Neural cell (in vitro differentiated cells): ENCODE results near the gene MXD1. TPM values are rescaled to one million over a fixed set of nuclear protein-coding genes. Genes with fewer than 3 reads are reported as not detected.

Experiments used
- H2AFZ ChIP-seq: fragments of 200-600, 300-800 bp; sonication (generic), shearing (Covaris generic); 2 replicates; pipeline ENCODE4 v1.6.0; 2014; ENCODE audit warnings: low read depth, mild to moderate bottlenecking, antibody characterized with exemption, low read length, moderate library complexity
- H3F3A ChIP-seq: fragments of 200-600 bp; shearing (Covaris generic); 2 replicates; pipeline ENCODE4 v1.6.1; 2016; ENCODE audit warnings: mild to moderate bottlenecking, moderate library complexity, mixed read lengths, antibody characterized with exemption, low read length; ENCODE audit not compliant: insufficient read depth, poor library complexity, severe bottlenecking
- H3K27ac ChIP-seq: fragments of 200-600, 300-800 bp; sonication (generic), shearing (Covaris generic); 2 replicates; pipeline ENCODE4 v1.5.1; 2014; ENCODE audit warnings: mild to moderate bottlenecking, low read length, moderate library complexity
- H3K27me3 ChIP-seq: fragments of 300-800, 200-600 bp; sonication (generic), shearing (Covaris generic); 2 replicates; pipeline ENCODE4 v1.6.0; 2014; ENCODE audit warnings: mild to moderate bottlenecking, low read depth, low read length, moderate library complexity; ENCODE audit not compliant: insufficient read depth
- H3K36me3 ChIP-seq: fragments of 300-800, 200-600 bp; sonication (generic), shearing (Covaris generic); 2 replicates; pipeline ENCODE4 v1.5.1; 2014; ENCODE audit warnings: mild to moderate bottlenecking, antibody characterized with exemption, low read length, moderate library complexity; ENCODE audit not compliant: insufficient read depth
- H3K4me2 ChIP-seq: fragments of 300-800, 200-600 bp; sonication (generic), shearing (Covaris generic); 2 replicates; pipeline ENCODE4 v1.6.0; 2014; ENCODE audit warnings: mild to moderate bottlenecking, low read length
- H3K4me3 ChIP-seq: fragments of 300-800, 200-600 bp; sonication (generic), shearing (Covaris generic); 2 replicates; pipeline ENCODE4 v1.5.1; 2014; ENCODE audit warnings: mild to moderate bottlenecking, low read length, moderate library complexity
- H3K79me2 ChIP-seq: fragments of 200-600 bp; shearing (Covaris generic); replicated peaks from 2 replicates; pipeline ENCODE4 v1.6.0; 2014; ENCODE audit warnings: mild to moderate bottlenecking, low read length, moderate library complexity; ENCODE audit not compliant: insufficient read depth
- H3K9ac ChIP-seq: fragments of 300-800, 200-600 bp; sonication (generic), shearing (Covaris generic); 2 replicates; pipeline ENCODE4 v1.6.1; 2016; ENCODE audit warnings: mild to moderate bottlenecking, low read length, mixed read lengths
- H3K9me2 ChIP-seq: fragments of 200-600 bp; shearing (Covaris generic); 2 replicates; pipeline ENCODE4 v1.6.1; 2016; ENCODE audit warnings: mild to moderate bottlenecking, low read length, mixed read lengths; ENCODE audit not compliant: insufficient read depth
- H3K9me3 ChIP-seq: fragments of 200-600, 300-800 bp; sonication (generic), shearing (Covaris generic); 2 replicates; pipeline ENCODE4 v1.6.1; 2016; ENCODE audit warnings: mild to moderate bottlenecking, mixed run types, low read length, moderate library complexity, mixed read lengths
- H4K20me1 ChIP-seq: fragments of 200-600 bp; shearing (Covaris generic); 2 replicates; pipeline ENCODE4 v1.6.1; 2016; ENCODE audit warnings: mild to moderate bottlenecking, mixed run types; ENCODE audit not compliant: insufficient read depth
- EP300 ChIP-seq: fragments of 450-650 bp; conservative IDR thresholded peaks from 2 replicates; pipeline ENCODE4 v1.6.1; 2014; ENCODE audit warnings: antibody characterized with exemption, mild to moderate bottlenecking, moderate library complexity; ENCODE audit not compliant: poor library complexity, severe bottlenecking
- EZH2 ChIP-seq: fragments of 200-600, 300-800 bp; shearing (Covaris generic), sonication (generic); IDR thresholded peaks from 2 replicates; pipeline ENCODE4 v1.6.1; 2014; ENCODE audit warnings: antibody characterized with exemption, low read length, borderline replicate concordance, mild to moderate bottlenecking; ENCODE audit not compliant: insufficient read depth, poor library complexity, severe bottlenecking
- MXI1 ChIP-seq: fragments of 450-650 bp; conservative IDR thresholded peaks from 2 replicates; pipeline ENCODE4 v1.6.1; 2014; ENCODE audit warnings: antibody characterized with exemption, mild to moderate bottlenecking; ENCODE audit not compliant: poor library complexity, severe bottlenecking
- POLR2AphosphoS5 ChIP-seq: IDR thresholded peaks from 2 replicates; pipeline ENCODE4 v1.6.1; 2012
- RAD21 ChIP-seq: fragments of 450-650 bp; conservative IDR thresholded peaks from 2 replicates; pipeline ENCODE4 v1.6.1; 2014; ENCODE audit warnings: antibody characterized with exemption, mild to moderate bottlenecking, moderate library complexity
- REST ChIP-seq: IDR thresholded peaks from 2 replicates; pipeline ENCODE4 v1.6.1; 2012; ENCODE audit warnings: borderline replicate concordance
- SMC3 ChIP-seq: fragments of 450-650 bp; conservative IDR thresholded peaks from 2 replicates; pipeline ENCODE4 v1.6.1; 2014; ENCODE audit warnings: antibody characterized with exemption, mild to moderate bottlenecking, moderate library complexity; ENCODE audit not compliant: poor library complexity
- TAF1 ChIP-seq: IDR thresholded peaks from 2 replicates; pipeline ENCODE4 v1.6.1; 2012; ENCODE audit warnings: low read depth
- polyA plus RNA-seq: library from polyadenylated mRNA; depleted of rRNA; stranded (reverse); fragments of >200 nt; gene quantifications from 2 replicates; pipeline ENCODE4 v1.2.3, GENCODE V29; 2014
- TF ChIP-seq, protein P1 (sequence below): fragments of 450-650 bp; IDR thresholded peaks from 2 replicates; pipeline ENCODE4 v1.5.1; 2014; ENCODE audit warnings: antibody characterized with exemption, mild to moderate bottlenecking, moderate library complexity; ENCODE audit not compliant: poor library complexity, severe bottlenecking

The MXD1 gene
- polyA plus RNA-seq, 1 donor from 2014 or later = 16.4 TPM

DNA sequence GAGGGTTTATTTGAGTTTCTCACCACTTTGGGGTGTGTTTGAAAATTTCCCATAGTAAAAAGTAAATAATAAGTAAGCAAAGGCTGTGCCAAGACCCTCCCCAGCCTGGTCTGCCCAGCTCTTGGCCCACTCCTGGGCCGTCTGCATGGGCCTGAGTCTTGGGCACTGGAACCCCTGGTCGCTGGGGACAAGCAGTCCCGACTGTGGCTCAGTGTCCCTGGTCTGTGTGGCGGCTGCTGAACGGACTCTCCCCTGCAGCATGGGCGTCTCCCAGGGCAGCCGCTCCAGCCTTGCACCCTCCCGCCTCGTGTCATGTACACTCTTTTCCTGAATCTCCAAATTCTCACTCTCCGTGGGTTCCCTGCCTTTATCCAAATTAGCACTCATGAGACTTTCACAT lies 53.7 kb downstream of the MXD1 start:
- Histone ChIP-seq H3K9ac (no peak overlapping the region), H3K79me2 (no peaks in the 10 kb centered on the region), H3K9me2 (no peaks in the 10 kb centered on the region), H3K9me3 (no peaks in the 10 kb centered on the region), H2AFZ (no peak overlapping the region), H3K4me3 (no peak overlapping the region), H3K36me3 (no peaks in the 10 kb centered on the region), H3K4me2 (no peak overlapping the region), H4K20me1 (no peaks in the 10 kb centered on the region), H3K27ac (no peak overlapping the region), H3F3A (no peaks in the 10 kb centered on the region), H3K27me3 (no peaks in the 10 kb centered on the region)
- TF ChIP-seq EP300 = no peak
- no peak for TF ChIP-seq RAD21
- TF ChIP-seq, protein P1, sequence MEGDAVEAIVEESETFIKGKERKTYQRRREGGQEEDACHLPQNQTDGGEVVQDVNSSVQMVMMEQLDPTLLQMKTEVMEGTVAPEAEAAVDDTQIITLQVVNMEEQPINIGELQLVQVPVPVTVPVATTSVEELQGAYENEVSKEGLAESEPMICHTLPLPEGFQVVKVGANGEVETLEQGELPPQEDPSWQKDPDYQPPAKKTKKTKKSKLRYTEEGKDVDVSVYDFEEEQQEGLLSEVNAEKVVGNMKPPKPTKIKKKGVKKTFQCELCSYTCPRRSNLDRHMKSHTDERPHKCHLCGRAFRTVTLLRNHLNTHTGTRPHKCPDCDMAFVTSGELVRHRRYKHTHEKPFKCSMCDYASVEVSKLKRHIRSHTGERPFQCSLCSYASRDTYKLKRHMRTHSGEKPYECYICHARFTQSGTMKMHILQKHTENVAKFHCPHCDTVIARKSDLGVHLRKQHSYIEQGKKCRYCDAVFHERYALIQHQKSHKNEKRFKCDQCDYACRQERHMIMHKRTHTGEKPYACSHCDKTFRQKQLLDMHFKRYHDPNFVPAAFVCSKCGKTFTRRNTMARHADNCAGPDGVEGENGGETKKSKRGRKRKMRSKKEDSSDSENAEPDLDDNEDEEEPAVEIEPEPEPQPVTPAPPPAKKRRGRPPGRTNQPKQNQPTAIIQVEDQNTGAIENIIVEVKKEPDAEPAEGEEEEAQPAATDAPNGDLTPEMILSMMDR = no peak
- no peak for TF ChIP-seq MXI1
- TF ChIP-seq POLR2AphosphoS5 = no peak
- TF ChIP-seq REST = no peak
- no peak for TF ChIP-seq SMC3

DNA sequence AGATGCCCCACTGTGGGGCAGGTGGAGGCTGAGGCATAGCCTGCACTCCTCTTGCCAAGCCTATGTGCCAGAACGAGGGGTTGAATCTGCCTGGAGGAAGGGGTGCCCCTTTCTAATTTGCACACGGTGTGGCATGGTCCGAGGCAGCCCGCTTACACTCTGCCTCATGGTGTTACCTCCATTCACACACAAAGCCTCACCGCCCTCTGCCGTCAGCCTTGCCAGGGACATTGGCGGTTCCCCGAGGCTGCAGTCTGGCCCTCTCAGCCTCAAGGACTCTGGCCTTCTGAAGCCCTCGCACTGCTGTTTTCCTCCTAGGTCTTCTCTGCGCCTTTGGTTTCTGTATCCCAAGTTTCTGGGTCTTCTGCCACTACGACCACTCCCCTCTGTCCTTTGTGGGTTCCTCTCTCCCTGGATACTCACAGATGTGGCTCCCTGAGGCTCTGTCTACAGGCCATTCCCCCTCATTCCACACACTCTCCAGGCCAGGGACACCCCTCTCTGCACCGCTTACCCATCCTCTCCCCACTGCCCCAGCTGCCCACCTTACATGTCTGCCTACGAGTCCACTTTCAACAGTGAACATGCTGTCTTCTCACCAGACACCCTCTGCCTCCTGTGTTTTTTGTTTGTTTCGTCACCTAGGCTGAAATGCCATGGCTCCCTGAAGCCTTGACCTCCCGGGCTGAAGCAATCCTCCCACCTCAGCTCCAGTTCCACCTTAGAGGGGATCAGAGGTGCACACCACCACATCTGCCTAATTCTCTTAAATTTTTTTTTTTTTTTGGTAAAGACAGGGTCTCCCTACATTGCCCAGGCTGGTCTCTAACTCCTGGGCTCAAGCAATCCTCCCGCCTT lies 54.4 kb downstream of the MXD1 start:
- Histone ChIP-seq H3K9me3 (no peaks in the 10 kb centered on the region), H3F3A (no peaks in the 10 kb centered on the region), H3K79me2 (no peaks in the 10 kb centered on the region), H3K4me2 (no peak overlapping the region), H4K20me1 (no peaks in the 10 kb centered on the region), H2AFZ (no peak overlapping the region), H3K36me3 (no peaks in the 10 kb centered on the region), H3K9me2 (no peaks in the 10 kb centered on the region), H3K27ac (no peak overlapping the region), H3K4me3 (no peak overlapping the region), H3K27me3 (no peaks in the 10 kb centered on the region), H3K9ac (no peak overlapping the region)
- TF ChIP-seq, protein P1 = no peak
- TF ChIP-seq EP300 = no peak
- TF ChIP-seq REST = no peak
- TF ChIP-seq EZH2 = no peak
- no peak for TF ChIP-seq SMC3
- no peak for TF ChIP-seq TAF1
- no peak for TF ChIP-seq MXI1
- TF ChIP-seq POLR2AphosphoS5 = no peak
- TF ChIP-seq RAD21 = no peak
